Fibroblast of the aortic adventitia (primary cell): Measurements from ENCODE around the gene HRH2. TPM values are rescaled to one million over a fixed set of nuclear protein-coding genes. Genes with fewer than 3 reads are reported as not detected.
"Not testable (repeated sequence)": the region's sequence is repeated elsewhere in the genome, so short reads cannot be mapped to it uniquely, and the experiment has no call there.

Source experiments
- DNase-seq: peaks from one replicate; pipeline ENCODE4 v3.0.0-alpha.2; 2010; ENCODE audit warnings: low read depth
- H3K4me3 ChIP-seq: 2 replicates; pipeline ENCODE4 v1.5.1; 2011; ENCODE audit warnings: low read depth, mild to moderate bottlenecking, control low read depth, low read length, moderate library complexity
- CTCF ChIP-seq: IDR thresholded peaks from 2 replicates; pipeline ENCODE4 v1.5.1; 2011; ENCODE audit warnings: mild to moderate bottlenecking, low read length, control low read depth, inconsistent platforms; ENCODE audit not compliant: insufficient read depth
- small RNA-seq: library from RNA; depleted of rRNA; stranded (forward); fragments of <200 nt; gene quantifications from one replicate; pipeline ENCODE3, GENCODE V24; 2012
- total RNA-seq: library from RNA; depleted of rRNA; stranded (reverse); fragments of >200 nt; gene quantifications from 2 replicates; pipeline ENCODE4 v1.2.3, GENCODE V29; 2012; ENCODE audit warnings: low replicate concordance

HRH2 gene
- total RNA-seq, 1 donor, result under 0.01 TPM

- no peak for TF ChIP-seq CTCF
- no peak overlapping the region for H3K4me3 ChIP-seq
These were observed 95.1 kb downstream of the HRH2 start for GRCh38 chr5:175752826-175753535.

GRCh38 chr5:175753536-175754402 lies 95.9 kb downstream of the HRH2 start:
- TF ChIP-seq CTCF, result no peak
- DNase-seq, result no peak
- H3K4me3 ChIP-seq, result no peak overlapping the region

More at GRCh38 chr5:175752826-175753535, 95.1 kb downstream of the HRH2 start:
- DNase-seq, result no peak

GRCh38 chr5:175759991-175760390 lies 102.1 kb downstream of the HRH2 start:
- DNase-seq, H3K4me3 ChIP-seq: not testable (repeated sequence)

Small RNA genes within 50 kb of the gene (small RNA-seq; reads per million reads assigned to genes)
- gene RN7SKP148 (not detected), gene RNU6-226P (not detected)

Other genes with a start within 250 kb of the HRH2 start
- gene DRD1, start 213.9 kb upstream of the HRH2 start, total RNA-seq, result 0.18 TPM in 1 of 2 replicates, not detected in the other
- gene SFXN1, start 179.5 kb upstream of the HRH2 start, total RNA-seq, result 15.9 and 74.7 TPM in 2 replicates
- gene CPLX2, start 213.5 kb downstream of the HRH2 start, total RNA-seq, result not detected in 2 replicates